ENCODE data around the gene ACOT11.

ACOT11 gene

GRCh38 chr1:54538538-54538937 lies 9.5 kb upstream of the ACOT11 start:
- no peak for DNase-seq

- DNase-seq: no peak
Measured at GRCh38 chr1:54540582-54541295, 7.3 kb upstream of the ACOT11 start.

GRCh38 chr1:54542120-54542961 lies 5.7 kb upstream of the ACOT11 start:
- no peak for DNase-seq

GRCh38 chr1:54542962-54543539 lies 5.0 kb upstream of the ACOT11 start:
- no peak for DNase-seq

- DNase-seq: no peak
Measured at GRCh38 chr1:54543729-54544496, 4.1 kb upstream of the ACOT11 start.

GRCh38 chr1:54545916-54546635 lies 2.0 kb upstream of the ACOT11 start:
- DNase-seq: no peak

GRCh38 chr1:54546651-54547401 lies 1.2 kb upstream of the ACOT11 start:
- DNase-seq: no peak

- DNase-seq: no peak
Measured at GRCh38 chr1:54548389-54549044, 489 bp downstream of the ACOT11 start.

- no peak for DNase-seq
Measured at GRCh38 chr1:54549181-54549924, 1.3 kb downstream of the ACOT11 start.

- no peak for DNase-seq
Measured at GRCh38 chr1:54551891-54552290, 3.9 kb downstream of the ACOT11 start.

GRCh38 chr1:54553602-54554313 lies 5.7 kb downstream of the ACOT11 start:
- no peak for DNase-seq

- DNase-seq: no peak
Measured at GRCh38 chr1:54556110-54556509, 8.1 kb downstream of the ACOT11 start.

GRCh38 chr1:54557671-54558355 lies 9.8 kb downstream of the ACOT11 start:
- no peak for DNase-seq

GRCh38 chr1:54558434-54559030 lies 10.5 kb downstream of the ACOT11 start:
- DNase-seq: no peak

- no peak for DNase-seq
Measured at GRCh38 chr1:54559111-54559548, 11.1 kb downstream of the ACOT11 start.

- DNase-seq: no peak
Measured at GRCh38 chr1:54559771-54560231, 11.8 kb downstream of the ACOT11 start.

GRCh38 chr1:54564312-54565112 lies 16.5 kb downstream of the ACOT11 start:
- no peak for DNase-seq

GRCh38 chr1:54565113-54565501 lies 17.1 kb downstream of the ACOT11 start:
- DNase-seq: no peak
